ENCODE measurements around the gene EFCAB11.

GRCh38 chr14:89952576-89952975 lies 2.0 kb downstream of the EFCAB11 start:
- TF ChIP-seq, protein P1, sequence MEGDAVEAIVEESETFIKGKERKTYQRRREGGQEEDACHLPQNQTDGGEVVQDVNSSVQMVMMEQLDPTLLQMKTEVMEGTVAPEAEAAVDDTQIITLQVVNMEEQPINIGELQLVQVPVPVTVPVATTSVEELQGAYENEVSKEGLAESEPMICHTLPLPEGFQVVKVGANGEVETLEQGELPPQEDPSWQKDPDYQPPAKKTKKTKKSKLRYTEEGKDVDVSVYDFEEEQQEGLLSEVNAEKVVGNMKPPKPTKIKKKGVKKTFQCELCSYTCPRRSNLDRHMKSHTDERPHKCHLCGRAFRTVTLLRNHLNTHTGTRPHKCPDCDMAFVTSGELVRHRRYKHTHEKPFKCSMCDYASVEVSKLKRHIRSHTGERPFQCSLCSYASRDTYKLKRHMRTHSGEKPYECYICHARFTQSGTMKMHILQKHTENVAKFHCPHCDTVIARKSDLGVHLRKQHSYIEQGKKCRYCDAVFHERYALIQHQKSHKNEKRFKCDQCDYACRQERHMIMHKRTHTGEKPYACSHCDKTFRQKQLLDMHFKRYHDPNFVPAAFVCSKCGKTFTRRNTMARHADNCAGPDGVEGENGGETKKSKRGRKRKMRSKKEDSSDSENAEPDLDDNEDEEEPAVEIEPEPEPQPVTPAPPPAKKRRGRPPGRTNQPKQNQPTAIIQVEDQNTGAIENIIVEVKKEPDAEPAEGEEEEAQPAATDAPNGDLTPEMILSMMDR (IDR thresholded peaks at IDR 0.05) = no peak
- TF ChIP-seq POLR2A (IDR thresholded peaks at IDR 0.05) (no peak), EP300 (IDR thresholded peaks at IDR 0.05) (no peak)

Measured in ovary (tissue), 3 donors.